WTC11 (cell line): ENCODE results near the gene AKT1S1. TPM values are rescaled to one million over a fixed set of nuclear protein-coding genes. Genes with fewer than 3 reads are reported as not detected.
A peak's percentile ranks its signal among the peaks of the same experiment; 100 is the strongest.
"Not testable (repeated sequence)": the region's sequence is repeated elsewhere in the genome, so short reads cannot be mapped to it uniquely, and the experiment has no call there.

Experiments used
- ATAC-seq: fragments of 200-7000 bp; cut with Tn5 transposase; 2 replicates; pipeline ENCODE4 v1.10.0; 2021; ENCODE audit warnings: mild to moderate bottlenecking, moderate library complexity
- CTCF ChIA-PET: fragments of 300-600 bp; sonication (Branson Sonifier 250); formaldehyde crosslinking; loops from one replicate; lab custom pipeline; 2021; ENCODE audit warnings: antibody characterized with exemption; lab: Charles Lee
- POLR2A ChIA-PET: fragments of 350-600 bp; sonication (Branson Sonifier 250); formaldehyde crosslinking; loops from one replicate; lab custom pipeline; 2021; ENCODE audit warnings: antibody characterized with exemption; lab: Charles Lee
- DNase-seq: peaks from one replicate; pipeline ENCODE4 v3.0.0; 2021; ENCODE audit warnings: low spot score
- H3K27ac Mint-ChIP-seq: 2 replicates; pipeline ENCODE4 v1.8.0; 2021; ENCODE audit warnings: mixed read lengths
- H3K27me3 Mint-ChIP-seq: 2 replicates; pipeline ENCODE4 v1.8.0; 2021; ENCODE audit warnings: low read depth, mild to moderate bottlenecking, moderate library complexity, mixed read lengths
- H3K36me3 Mint-ChIP-seq: 2 replicates; pipeline ENCODE4 v1.8.0; 2021; ENCODE audit warnings: mixed read lengths
- H3K4me1 Mint-ChIP-seq: 2 replicates; pipeline ENCODE4 v1.8.0; 2022; ENCODE audit warnings: mixed read lengths
- H3K4me3 Mint-ChIP-seq: 2 replicates; pipeline ENCODE4 v1.8.0; 2021; ENCODE audit warnings: mild to moderate bottlenecking, moderate library complexity, mixed read lengths
- H3K9me3 Mint-ChIP-seq: 2 replicates; pipeline ENCODE4 v1.8.0; 2021; ENCODE audit warnings: mixed read lengths
- ARID4B ChIP-seq: sonication (generic); formaldehyde crosslinking; IDR thresholded peaks from 2 replicates; pipeline ENCODE4 v1.8.0; 2023; ENCODE audit warnings: missing genetic modification reagents, mild to moderate bottlenecking, borderline replicate concordance
- GABPB1 ChIP-seq: sonication (generic); formaldehyde crosslinking; IDR thresholded peaks from 2 replicates; pipeline ENCODE4 v1.8.1; 2023; ENCODE audit warnings: mild to moderate bottlenecking, missing genetic modification reagents
- KAT7 ChIP-seq: sonication (generic); formaldehyde crosslinking; IDR thresholded peaks from 2 replicates; pipeline ENCODE4 v1.8.1; 2023; ENCODE audit warnings: missing genetic modification reagents, mild to moderate bottlenecking, borderline replicate concordance
- NFYB ChIP-seq: sonication (generic); formaldehyde crosslinking; conservative IDR thresholded peaks from 2 replicates; pipeline ENCODE4 v1.8.0; 2022; ENCODE audit warnings: low read depth, missing genetic modification reagents
- SMAD4 ChIP-seq: sonication (generic); formaldehyde crosslinking; IDR thresholded peaks from 2 replicates; pipeline ENCODE4 v1.8.0; 2022; ENCODE audit warnings: mild to moderate bottlenecking, missing genetic modification reagents
- TCF7 ChIP-seq: sonication (generic); formaldehyde crosslinking; IDR thresholded peaks from 2 replicates; pipeline ENCODE4 v1.8.0; 2022; ENCODE audit warnings: mild to moderate bottlenecking, low read depth, missing genetic modification reagents, moderate library complexity
- ZNF121 ChIP-seq: sonication (generic); formaldehyde crosslinking; IDR thresholded peaks from 2 replicates; pipeline ENCODE4 v1.8.0; 2023; ENCODE audit warnings: missing genetic modification reagents
- ZNF263 ChIP-seq: sonication (generic); formaldehyde crosslinking; IDR thresholded peaks from 2 replicates; pipeline ENCODE4 v1.8.1; 2022; ENCODE audit warnings: low read depth, mild to moderate bottlenecking, moderate library complexity, missing genetic modification reagents
- ZNF532 ChIP-seq: fragments of 250-450 bp; sonication (Bioruptor Pico); IDR thresholded peaks from 2 replicates; pipeline ENCODE4 v1.9.0; 2021; ENCODE audit warnings: mild to moderate bottlenecking, borderline replicate concordance
- total RNA-seq: library from RNA; stranded (reverse); gene quantifications from 3 replicates; pipeline ENCODE4 v1.2.3, GENCODE V29; 2021

AKT1S1 gene
- total RNA-seq, 1 experiment from 2014 or later, result 47.8 TPM

GRCh38 chr19:49925486-49925885, 48.3 kb upstream of the AKT1S1 start (continued):
- no peak for TF ChIP-seq SMAD4 (CRISPR knock-in tag)
- no peak for TF ChIP-seq ZNF263 (CRISPR knock-in tag)
- TF ChIP-seq ARID4B (CRISPR knock-in tag), result no peak
- TF ChIP-seq ZNF121 (CRISPR knock-in tag), result no peak

GRCh38 chr19:49924881-49925210, 47.7 kb upstream of the AKT1S1 start:
- CTCF ChIA-PET, result interaction anchor here (1.0 to 1.2 kb wide), 2 partner anchors 12 to 35 kb away, joined by 3 to 5 read pairs; no protein-coding TSS in a partner anchor
- H3K4me1 Mint-ChIP-seq, result peaks cover 41% of the 10 kb centered on the region
- not testable (repeated sequence) for DNase-seq, ATAC-seq, H3K27me3 Mint-ChIP-seq, H3K27ac Mint-ChIP-seq, H3K4me3 Mint-ChIP-seq, H3K9me3 Mint-ChIP-seq
- POLR2A ChIA-PET, result interaction anchor here (0.5 to 0.6 kb wide), 2 partner anchors 31 to 57 kb away, joined by 4 to 7 read pairs; partner anchors contain the start of gene PNKP
- H3K36me3 Mint-ChIP-seq, result peaks cover 34% of the 10 kb centered on the region

- H3K9me3 Mint-ChIP-seq, result no peaks in the 10 kb centered on the region
- H3K4me3 Mint-ChIP-seq, result no peak overlapping the region
- TF ChIP-seq TCF7 (CRISPR knock-in tag), result no peak
- no peak for TF ChIP-seq KAT7 (CRISPR knock-in tag)
- no peak for TF ChIP-seq NFYB (CRISPR knock-in tag)
- peak; percentile 78 for TF ChIP-seq GABPB1 (CRISPR knock-in tag)
- no peak for TF ChIP-seq ZNF532 (CRISPR knock-in tag)
- peak; percentile 36 for DNase-seq
- H3K27me3 Mint-ChIP-seq, result peaks cover 4% of the 10 kb centered on the region; the same call in 1 of the 2 replicates
- H3K36me3 Mint-ChIP-seq, result peaks cover 34% of the 10 kb centered on the region
- ChIA-PET CTCF (interaction anchor here (1.0 to 1.2 kb wide), 2 partner anchors 12 to 34 kb away, joined by 3 to 5 read pairs; no protein-coding TSS in a partner anchor), POLR2A (interaction anchor here (0.5 to 0.6 kb wide), 2 partner anchors 30 to 56 kb away, joined by 4 to 7 read pairs; partner anchors contain the start of gene PNKP)
- 0 out of 2 replicates have a peak overlapping the region, but pooled peaks have one; percentile 32 for H3K27ac Mint-ChIP-seq
- no peak for ATAC-seq
- H3K4me1 Mint-ChIP-seq, result peaks cover 44% of the 10 kb centered on the region
Observed at GRCh38 chr19:49924004-49924880, 47.1 kb upstream of the AKT1S1 start.
